Vagina (tissue), 2 donors: Measurements from ENCODE around the gene FUT2. TPM values are rescaled to one million over a fixed set of nuclear protein-coding genes. Genes with fewer than 3 reads are reported as not detected.
A peak's percentile ranks its signal among the peaks of the same experiment; 100 is the strongest.

Experiments
- DNase-seq, 2 donors: peaks; one replicate each; pipeline ENCODE4 v3.0.0-alpha.2; 2017; ENCODE audit errors: extremely low spot score in 2 of 2
- H3K27ac ChIP-seq: fragments of 200-600 bp; sonication (generic); one replicate; pipeline ENCODE4 v1.5.1; 2019
- H3K27me3 ChIP-seq: fragments of 200-600 bp; sonication (generic); one replicate; pipeline ENCODE4 v1.5.1; 2019
- H3K36me3 ChIP-seq, 2 donors: fragments of 200-600 bp; sonication (generic); one replicate each; pipeline ENCODE4 v1.5.1; 2017 to 2019
- H3K4me1 ChIP-seq: fragments of 200-600 bp; sonication (generic); one replicate; pipeline ENCODE4 v1.5.1; 2019
- H3K4me3 ChIP-seq, 2 donors: fragments of 200-600 bp; sonication (generic); 1 replicate in 1 of 2; 2 replicates in 1 of 2; pipeline ENCODE4 v1.5.1; 2016 to 2019
- H3K9me3 ChIP-seq: fragments of 200-600 bp; sonication (generic); one replicate; pipeline ENCODE4 v1.5.1; 2019
- CTCF ChIP-seq, 3 experiments: fragments of 450-650 bp in 2 of 3; fragments of 200-600 bp in 1 of 3; sonication (generic) in 1 of 3; IDR thresholded peaks; one replicate each; pipeline ENCODE4 v1.5.1; 2017 to 2019; ENCODE audit warnings: antibody characterized with exemption in 3 of 3, mild to moderate bottlenecking in 2 of 3, moderate library complexity in 2 of 3
- POLR2A ChIP-seq, 2 donors: fragments of 450-650 bp; IDR thresholded peaks; one replicate each; pipeline ENCODE4 v1.6.1; 2017; ENCODE audit warnings: antibody characterized with exemption in 2 of 2, mild to moderate bottlenecking in 2 of 2, moderate library complexity in 2 of 2
- POLR2AphosphoS5 ChIP-seq, 2 donors: sonication (generic); formaldehyde crosslinking; IDR thresholded peaks; one replicate each; pipeline ENCODE4 v1.9.0; 2017; ENCODE audit warnings: antibody characterized with exemption in 2 of 2, mild to moderate bottlenecking in 2 of 2, low read depth in 1 of 2; ENCODE audit not compliant: insufficient read depth in 1 of 2
- intact Hi-C: fragments of 100-400 bp; cut with DNase I; formaldehyde crosslinking; loops from one replicate; pipeline ENCODE4 v1.15.1; 2023
- total RNA-seq: library from RNA; depleted of rRNA; stranded (reverse); fragments of >200 nt; gene quantifications from one replicate; pipeline ENCODE4 v1.2.3, GENCODE V29; 2016

Gene FUT2
- total RNA-seq, 1 donor from 2014 or later, result 6.1 TPM

GRCh38 chr19:48740164-48740972 is 44.6 kb downstream of the FUT2 start, which contains the start of gene RASIP1:
Gene RASIP1 (minus strand): TSS chr19:48740610. CDS start chr19:48740282, 328 bp downstream.
- intact Hi-C loops, result no loop called here
- peaks cover 22% of the 10 kb centered on the region for H3K4me1 ChIP-seq
- H3K36me3 ChIP-seq, result no peaks in the 10 kb centered on the region
- no peak for DNase-seq
- H3K27ac ChIP-seq, result peak within 1 kb of the TSS; percentile 88
- no peaks in the 10 kb centered on the region for H3K27me3 ChIP-seq
- no peaks in the 10 kb centered on the region for H3K9me3 ChIP-seq
- TF ChIP-seq POLR2A (IDR thresholded peaks at IDR 0.05) (no peak), POLR2AphosphoS5 (IDR thresholded peaks at IDR 0.05; ENCODE audit: insufficient read depth in 1 of 2, low read depth in 1 of 2) (peak in 1 of 2 donors; percentile 45), CTCF (IDR thresholded peaks at IDR 0.05) (no peak)
- H3K4me3 ChIP-seq, result peak within 1 kb of the TSS; percentile 57 to 65

DNA sequence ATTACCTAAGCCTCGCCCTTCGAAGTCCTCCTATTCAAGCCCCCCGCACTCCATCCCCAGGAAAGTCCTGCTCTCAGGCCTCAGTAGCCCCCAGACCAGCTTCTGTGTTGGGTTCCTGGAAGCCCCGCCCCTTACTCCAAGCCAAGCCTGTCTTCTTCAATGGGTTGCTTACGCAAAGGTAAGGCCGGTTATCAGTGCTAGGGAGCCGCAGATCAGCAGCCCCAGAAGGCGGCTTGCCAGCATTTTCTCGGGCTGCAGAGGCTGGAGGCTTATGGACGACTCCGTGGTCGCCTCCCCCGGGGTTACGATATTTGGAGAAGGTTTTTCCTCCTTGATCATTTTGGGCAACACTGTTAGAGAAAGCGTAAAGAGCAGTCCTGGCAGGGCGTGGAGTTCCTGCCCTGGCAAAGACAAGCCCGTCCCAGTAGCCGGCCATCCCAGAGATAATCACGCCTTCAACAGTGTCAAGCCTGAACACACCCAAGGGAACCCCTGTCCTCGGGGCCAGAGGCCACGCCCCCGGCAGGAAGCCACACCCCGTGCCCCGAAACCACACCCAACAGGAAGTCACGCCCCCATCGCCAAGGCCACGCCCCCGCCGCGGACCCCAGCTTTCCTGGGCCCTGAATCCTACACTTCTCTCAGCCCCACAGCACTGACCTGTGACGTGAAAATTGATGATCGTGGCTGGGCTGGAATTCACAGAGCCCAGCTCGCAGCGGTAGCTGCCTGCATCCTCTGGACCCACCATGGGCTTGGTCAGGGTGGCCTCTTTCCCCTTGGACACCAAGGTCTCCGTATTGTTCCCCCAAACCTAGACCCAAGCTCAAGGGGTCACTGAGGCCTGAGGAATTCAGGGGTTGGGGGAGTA is 45.6 kb downstream of the FUT2 start:
- no peaks in the 10 kb centered on the region for H3K36me3 ChIP-seq
- H3K9me3 ChIP-seq, result no peaks in the 10 kb centered on the region
- intact Hi-C loops, result no loop called here
- H3K4me3 ChIP-seq, result peak overlapping the region in 1 of 2 donors; percentile 65
- H3K27ac ChIP-seq, result peak overlapping the region; percentile 88
- H3K4me1 ChIP-seq, result peaks cover 21% of the 10 kb centered on the region
- TF ChIP-seq POLR2A (IDR thresholded peaks at IDR 0.05) (no peak), POLR2AphosphoS5 (IDR thresholded peaks at IDR 0.05; ENCODE audit: insufficient read depth in 1 of 2, low read depth in 1 of 2) (peak in 1 of 2 donors; percentile 32)
- no peak for DNase-seq
- no peaks in the 10 kb centered on the region for H3K27me3 ChIP-seq

DNA sequence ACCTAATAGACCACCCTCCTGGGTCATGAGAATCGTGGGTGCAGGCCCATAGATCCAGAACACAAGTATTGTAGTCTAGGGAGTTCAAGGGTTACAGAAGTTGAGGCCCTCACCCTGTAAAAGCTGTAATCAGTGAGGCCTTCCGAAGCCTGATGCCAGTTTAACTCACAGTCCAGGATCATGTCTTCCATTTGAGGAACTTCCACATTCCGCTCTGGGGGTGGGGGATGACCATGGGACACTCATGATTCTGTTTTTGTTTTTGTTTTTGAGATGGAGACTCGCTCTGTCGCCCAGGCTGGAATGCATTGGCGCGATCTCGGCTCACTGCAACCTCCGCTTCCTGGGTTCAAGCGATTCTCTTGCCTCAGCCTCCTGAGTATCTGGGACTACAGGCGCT is 46.3 kb downstream of the FUT2 start:
- intact Hi-C loops, result no loop called here
- Histone ChIP-seq H3K27ac (peak overlapping the region; percentile 88), H3K4me3 (no peak overlapping the region), H3K9me3 (no peaks in the 10 kb centered on the region), H3K36me3 (no peaks in the 10 kb centered on the region), H3K27me3 (no peaks in the 10 kb centered on the region), H3K4me1 (peaks cover 26% of the 10 kb centered on the region)
- no peak for DNase-seq
- TF ChIP-seq POLR2A (IDR thresholded peaks at IDR 0.05) (no peak), POLR2AphosphoS5 (IDR thresholded peaks at IDR 0.05; ENCODE audit: insufficient read depth in 1 of 2, low read depth in 1 of 2) (no peak), CTCF (IDR thresholded peaks at IDR 0.05) (no peak)

DNA sequence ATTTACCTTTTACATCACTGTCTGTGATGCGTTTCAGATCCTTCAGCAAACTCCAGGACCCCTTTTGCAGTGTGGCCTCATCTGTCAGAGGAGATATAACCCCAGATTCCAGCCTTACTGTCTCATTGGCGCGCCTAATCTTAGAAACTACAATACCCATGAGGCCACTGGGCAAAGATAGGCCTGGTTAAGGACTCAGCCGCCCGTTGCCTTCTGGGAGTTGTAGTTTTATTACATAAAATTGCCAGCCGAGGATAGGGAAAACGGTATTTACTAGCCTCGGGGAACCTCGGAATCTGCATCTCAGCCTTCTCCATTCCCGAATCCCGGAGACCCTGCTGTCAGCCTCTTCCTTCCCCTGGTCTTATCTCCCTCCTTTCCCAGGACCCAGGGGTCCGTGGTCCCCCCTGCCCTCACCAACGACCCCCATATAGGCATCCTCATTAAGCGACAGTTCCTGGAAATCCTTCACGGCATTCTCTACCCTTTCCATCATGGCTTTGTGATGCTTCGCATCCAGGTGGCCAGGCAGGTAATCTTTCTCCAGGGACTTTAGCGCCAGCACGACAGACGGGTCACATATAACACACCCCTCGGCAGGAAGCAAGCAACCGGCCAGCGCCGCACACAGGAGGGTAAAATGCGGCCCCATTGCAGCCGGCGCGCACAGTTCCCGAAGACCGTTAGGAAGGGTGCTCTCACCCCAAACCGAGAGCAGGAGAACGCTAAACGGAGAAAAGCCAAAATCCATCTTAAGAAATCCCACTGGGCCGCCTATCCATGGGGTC is 49.6 kb downstream of the FUT2 start:
- Histone ChIP-seq H3K27me3 (no peaks in the 10 kb centered on the region), H3K36me3 (no peaks in the 10 kb centered on the region), H3K4me3 (no peak overlapping the region), H3K27ac (no peak overlapping the region), H3K9me3 (no peaks in the 10 kb centered on the region), H3K4me1 (peaks cover 16% of the 10 kb centered on the region)
- TF ChIP-seq POLR2AphosphoS5 (IDR thresholded peaks at IDR 0.05; ENCODE audit: insufficient read depth in 1 of 2, low read depth in 1 of 2) (peak in 1 of 2 donors; percentile 51), CTCF (IDR thresholded peaks at IDR 0.05) (no peak)
- no peak for DNase-seq
- intact Hi-C loops, result no loop called here

- Histone ChIP-seq H3K27me3 (no peaks in the 10 kb centered on the region), H3K27ac (peak overlapping the region; percentile 72), H3K9me3 (no peaks in the 10 kb centered on the region), H3K4me1 (peaks cover 11% of the 10 kb centered on the region), H3K4me3 (no peak overlapping the region), H3K36me3 (no peaks in the 10 kb centered on the region)
- intact Hi-C loops, result no loop called here
- DNase-seq, result no peak
- no peak for TF ChIP-seq POLR2AphosphoS5 (IDR thresholded peaks at IDR 0.05; ENCODE audit: insufficient read depth in 1 of 2, low read depth in 1 of 2)
- TF ChIP-seq CTCF (IDR thresholded peaks at IDR 0.05), result no peak
- no peak for TF ChIP-seq POLR2A (IDR thresholded peaks at IDR 0.05)
These were observed 50.3 kb downstream of the FUT2 start for GRCh38 chr19:48746110-48746509.
